GM21390 (cell line): ENCODE measurements around the gene RPS26.
"Not testable (repeated sequence)": the region's sequence is repeated elsewhere in the genome, so short reads cannot be mapped to it uniquely, and the experiment has no call there.

Experiments
- ATAC-seq: cut with Tn5 transposase; IDR thresholded peaks from one replicate; pipeline ENCODE4 v1.9.1; 2021; ENCODE audit not compliant: unreplicated experiment

RPS26 gene

GRCh38 chr12:56020423-56021184, 21.1 kb upstream of the RPS26 start, which contains the start of gene IKZF4:
TSS of gene IKZF4 (plus strand) at chr12:56021043. CDS start at chr12:56021494, 451 bp downstream.
- ATAC-seq, result no peak

DNA sequence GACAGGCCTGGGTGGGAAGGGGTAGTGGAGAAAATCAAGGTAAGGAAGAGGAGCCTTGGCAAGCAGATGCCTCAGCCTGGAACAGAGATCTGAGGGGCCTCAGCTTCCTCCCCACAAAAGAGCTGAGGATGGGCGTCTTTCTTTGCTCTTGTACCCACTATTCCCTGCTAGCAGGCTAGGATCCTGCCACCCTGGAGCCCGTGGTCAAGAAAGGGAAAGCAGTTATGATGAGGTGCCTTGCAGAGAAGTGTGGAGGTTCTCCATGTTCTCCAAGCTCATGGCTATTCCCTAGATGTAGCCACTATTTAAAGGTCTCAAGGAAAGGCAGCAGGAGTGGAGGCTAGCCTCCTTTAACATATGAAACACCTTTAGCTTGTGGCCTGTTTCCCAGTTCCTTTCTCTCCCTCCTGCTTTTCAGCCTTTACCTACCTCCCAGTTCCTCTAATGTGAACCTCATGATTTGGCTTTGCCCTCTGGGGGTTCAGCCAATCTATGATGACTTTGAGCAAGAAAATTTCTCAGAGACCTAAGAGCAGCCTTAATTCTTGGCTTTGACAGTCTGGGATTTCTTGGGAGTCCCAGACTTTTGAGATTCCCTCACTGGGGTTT, 19.7 kb upstream of the RPS26 start:
- ATAC-seq, result no peak

- no peak for ATAC-seq
Measured at GRCh38 chr12:56028511-56029165, 13.1 kb upstream of the RPS26 start.

DNA sequence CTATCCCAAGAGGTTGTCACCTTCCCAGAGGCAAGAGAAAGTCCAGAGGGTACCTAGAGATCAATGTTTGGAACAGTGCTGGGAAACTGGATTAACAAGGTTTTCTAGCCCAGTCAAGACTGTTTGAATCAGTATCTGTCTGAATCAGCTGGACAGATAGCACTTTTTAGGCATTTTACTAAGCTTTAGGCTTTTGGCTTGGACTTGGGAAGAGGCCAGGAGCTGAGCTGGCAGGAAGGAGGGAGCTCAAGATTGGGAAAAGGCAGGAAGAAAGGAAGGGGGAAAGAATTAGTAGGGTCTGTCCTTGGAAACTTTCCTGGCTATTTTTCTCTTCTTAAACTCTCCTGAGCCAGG, 12.6 kb upstream of the RPS26 start:
- no peak for ATAC-seq

DNA sequence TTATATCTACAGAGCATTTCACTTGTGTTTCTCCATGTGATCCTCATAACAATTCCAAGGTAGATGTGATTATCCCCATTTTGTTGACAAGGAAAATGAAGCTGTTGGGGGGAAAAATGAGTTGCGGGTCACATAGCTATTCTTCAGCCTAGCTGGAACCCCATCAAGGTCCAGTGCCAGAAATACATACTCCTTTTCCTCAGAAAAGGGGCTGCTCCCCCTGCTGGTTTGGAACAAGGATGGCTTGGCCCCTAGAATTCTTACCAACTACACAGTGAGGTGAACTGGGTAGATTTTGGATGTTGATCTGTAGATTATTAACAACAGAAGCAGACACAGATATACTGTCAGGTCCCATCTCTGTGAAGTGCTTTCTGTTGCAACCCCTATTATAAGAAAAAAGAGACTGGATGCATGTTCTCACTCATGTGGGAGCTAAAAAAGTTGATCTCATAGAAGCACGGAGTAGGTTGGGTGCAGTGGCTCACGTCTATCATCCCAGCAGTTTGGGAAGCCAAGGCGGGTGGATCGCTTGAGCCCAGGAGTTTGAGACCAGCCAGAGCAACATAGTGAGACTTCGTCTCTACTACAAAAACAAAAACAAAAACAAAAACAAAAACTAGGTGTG, 11.9 kb upstream of the RPS26 start:
- no peak for ATAC-seq

DNA sequence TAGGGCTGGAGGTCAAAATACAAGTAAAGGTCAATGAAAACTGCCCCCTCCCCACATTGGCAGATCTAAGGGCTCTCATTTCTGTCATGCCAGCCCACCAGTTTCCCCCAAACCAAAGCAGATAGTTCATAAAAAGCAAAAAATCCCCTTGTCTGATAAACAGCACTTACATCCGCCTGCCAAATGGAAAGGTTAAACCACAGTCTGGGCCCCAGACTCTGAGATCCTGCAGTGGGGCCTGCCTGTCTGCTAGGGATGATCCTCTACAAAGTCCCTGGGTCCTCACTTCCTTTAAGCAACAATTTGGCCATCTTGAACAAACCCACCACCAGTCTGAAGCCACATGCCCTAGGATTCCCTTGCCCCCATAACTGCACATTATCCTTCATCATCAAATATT, 9.7 kb upstream of the RPS26 start:
- no peak for ATAC-seq

DNA sequence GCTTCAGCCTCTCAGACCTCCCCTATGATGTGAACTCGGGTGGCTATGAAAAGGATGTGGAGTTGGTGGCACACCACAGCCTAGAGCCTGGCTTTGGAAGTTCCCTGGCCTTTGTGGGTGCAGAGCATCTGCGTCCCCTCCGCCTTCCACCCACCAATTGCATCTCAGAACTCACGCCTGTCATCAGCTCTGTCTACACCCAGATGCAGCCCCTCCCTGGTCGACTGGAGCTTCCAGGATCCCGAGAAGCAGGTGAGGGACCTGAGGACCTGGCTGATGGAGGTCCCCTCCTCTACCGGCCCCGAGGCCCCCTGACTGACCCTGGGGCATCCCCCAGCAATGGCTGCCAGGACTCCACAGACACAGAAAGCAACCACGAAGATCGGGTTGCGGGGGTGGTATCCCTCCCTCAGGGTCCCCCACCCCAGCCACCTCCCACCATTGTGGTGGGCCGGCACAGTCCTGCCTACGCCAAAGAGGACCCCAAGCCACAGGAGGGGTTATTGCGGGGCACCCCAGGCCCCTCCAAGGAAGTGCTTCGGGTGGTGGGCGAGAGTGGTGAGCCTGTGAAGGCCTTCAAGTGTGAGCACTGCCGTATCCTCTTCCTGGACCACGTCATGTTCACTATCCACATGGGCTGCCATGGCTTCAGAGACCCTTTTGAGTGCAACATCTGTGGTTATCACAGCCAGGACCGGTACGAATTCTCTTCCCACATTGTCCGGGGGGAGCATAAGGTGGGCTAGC, 7.0 kb upstream of the RPS26 start:
- ATAC-seq, result no peak

GRCh38 chr12:56037161-56037560, 4.6 kb upstream of the RPS26 start:
- no peak for ATAC-seq

GRCh38 chr12:56038022-56038655, 3.6 kb upstream of the RPS26 start:
- no peak for ATAC-seq

- ATAC-seq, result no peak
Measured at GRCh38 chr12:56040151-56040550, 1.6 kb upstream of the RPS26 start.

DNA sequence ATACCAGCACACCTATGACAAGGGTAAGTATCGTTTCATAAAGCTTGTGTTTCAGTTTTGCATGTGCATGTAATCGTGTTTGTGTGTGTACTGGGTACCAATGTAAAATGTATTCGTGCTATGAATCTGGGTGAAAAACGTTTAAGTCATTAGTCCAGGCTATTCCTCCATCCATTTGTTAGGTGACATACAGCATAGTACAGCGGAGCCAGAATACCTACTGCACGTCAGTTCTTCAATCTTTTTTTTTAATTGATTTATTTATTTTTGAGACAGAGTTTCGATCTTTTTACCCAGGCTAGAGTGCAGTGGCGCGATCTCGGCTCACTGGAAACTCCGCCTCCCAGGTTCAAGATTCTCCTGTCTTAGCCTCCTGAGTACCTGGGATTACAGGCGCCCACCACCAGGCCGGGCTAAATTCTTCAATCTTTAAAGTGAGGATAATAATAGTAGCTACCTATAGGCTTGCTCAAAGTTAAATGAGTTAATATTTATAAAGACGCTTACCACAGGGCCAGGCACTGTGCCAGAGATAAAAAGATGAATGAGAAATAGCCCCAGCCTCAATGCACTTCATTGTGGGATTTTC, 661 bp upstream of the RPS26 start:
- ATAC-seq, result no peak

DNA sequence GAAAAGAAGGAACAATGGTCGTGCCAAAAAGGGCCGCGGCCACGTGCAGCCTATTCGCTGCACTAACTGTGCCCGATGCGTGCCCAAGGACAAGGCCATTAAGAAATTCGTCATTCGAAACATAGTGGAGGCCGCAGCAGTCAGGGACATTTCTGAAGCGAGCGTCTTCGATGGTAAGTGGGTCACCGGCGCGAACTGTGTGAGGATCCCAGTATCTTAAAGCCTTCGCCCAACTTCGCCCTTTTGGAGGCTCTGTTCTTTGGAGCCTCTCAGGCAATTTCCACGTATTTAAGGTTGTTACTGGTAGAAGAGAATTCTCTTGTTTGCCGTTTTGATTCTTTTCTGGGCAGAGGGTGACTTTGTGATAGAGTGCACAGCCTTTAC, 704 bp downstream of the RPS26 start:
- not testable (repeated sequence) for ATAC-seq

DNA sequence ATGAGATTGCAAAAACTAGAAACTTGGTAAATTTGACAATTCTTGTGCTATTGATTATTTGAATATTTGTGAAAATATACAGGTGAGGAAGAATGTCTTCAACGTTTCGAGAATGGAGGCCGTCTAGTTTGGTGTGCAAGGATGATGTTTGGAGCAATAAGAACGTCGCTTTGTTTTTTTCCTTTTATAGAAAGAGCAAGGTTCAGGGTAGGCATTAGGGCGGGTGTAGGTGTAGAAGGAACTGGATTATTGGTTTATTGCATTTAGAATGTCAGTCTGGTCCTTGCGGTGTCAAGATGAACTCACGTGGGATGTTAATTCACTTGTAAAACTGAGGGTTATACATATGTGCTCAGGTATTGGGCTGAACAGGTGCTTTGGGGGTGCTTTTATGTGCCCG, 1.1 kb downstream of the RPS26 start:
- no peak for ATAC-seq

DNA sequence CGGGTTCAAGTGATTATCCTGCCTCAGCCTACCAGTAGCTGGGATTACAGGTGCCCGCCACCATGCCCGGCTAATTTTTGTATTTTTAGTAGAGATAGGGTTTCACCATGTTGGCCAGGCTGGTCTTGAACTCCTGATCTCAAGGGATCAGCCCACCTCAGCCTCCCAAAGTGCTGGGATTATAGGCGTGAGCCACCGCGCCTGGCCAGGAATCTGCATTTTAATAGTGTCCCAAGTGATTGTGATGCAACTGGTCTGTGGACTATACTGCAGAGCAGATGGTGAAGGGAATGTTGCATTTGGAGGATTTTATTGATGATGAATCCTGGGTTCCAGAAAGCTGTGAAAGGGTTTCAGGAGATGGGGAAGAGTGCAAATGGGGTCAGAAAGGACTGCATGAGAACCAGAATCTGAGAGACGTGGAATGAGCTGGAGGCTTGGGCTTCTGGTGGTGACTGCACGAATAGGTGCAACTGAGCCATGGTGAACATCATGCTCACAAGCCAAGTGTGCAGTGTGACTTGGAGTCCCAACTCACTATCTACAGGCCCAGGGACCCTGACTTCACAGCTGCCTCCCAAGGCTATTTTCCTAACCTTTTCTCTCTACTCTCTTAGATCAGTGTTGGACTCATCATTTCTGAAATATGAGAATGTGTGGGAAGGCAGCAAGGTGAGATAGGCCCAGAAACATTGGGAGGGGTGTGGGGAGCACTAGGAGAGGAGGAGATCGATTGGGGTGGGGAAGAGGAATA, 4.5 kb downstream of the RPS26 start:
- ATAC-seq, result no peak

DNA sequence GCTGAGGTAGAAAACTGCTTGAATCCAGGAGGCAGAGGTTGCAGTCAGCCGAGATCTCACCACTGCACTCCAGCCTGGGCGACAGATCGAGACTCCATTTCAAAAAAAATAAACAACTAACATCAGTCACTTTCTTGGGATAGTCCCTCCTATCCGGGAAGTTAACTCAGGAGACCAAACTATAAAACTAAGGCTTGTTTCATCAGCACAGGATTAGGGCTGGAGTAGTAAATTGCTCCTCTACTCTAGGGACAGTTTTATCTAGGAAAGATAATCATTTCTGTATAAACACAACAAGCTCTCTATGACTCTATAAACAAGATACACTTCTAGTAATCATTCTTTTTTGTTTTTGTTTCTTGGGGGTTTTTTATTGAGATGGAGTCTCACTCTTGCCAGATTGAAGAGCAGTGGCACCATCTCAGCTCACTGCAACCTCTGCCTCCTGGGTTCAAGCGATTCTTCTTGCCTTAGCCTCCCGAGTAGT, 11.7 kb downstream of the RPS26 start:
- ATAC-seq, result no peak

DNA sequence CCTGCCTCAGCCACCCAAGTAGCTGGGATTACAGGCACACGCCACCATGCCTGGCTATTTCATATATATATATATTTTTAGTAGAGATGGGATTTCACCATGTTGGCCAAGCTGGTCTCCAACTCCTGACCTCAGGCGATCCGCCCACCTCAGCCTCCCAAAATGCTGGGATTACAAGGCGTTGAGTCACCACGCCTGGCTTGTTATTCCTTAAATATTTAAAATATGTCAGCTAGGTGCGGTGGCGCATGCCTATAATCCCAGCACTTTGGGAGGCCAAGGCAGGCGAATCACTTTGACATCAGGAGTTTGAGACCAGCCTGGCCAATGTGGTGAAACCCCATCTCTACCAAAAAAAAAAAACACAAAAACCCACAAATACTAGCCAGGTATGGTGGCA, 18.2 kb downstream of the RPS26 start:
- not testable (repeated sequence) for ATAC-seq

DNA sequence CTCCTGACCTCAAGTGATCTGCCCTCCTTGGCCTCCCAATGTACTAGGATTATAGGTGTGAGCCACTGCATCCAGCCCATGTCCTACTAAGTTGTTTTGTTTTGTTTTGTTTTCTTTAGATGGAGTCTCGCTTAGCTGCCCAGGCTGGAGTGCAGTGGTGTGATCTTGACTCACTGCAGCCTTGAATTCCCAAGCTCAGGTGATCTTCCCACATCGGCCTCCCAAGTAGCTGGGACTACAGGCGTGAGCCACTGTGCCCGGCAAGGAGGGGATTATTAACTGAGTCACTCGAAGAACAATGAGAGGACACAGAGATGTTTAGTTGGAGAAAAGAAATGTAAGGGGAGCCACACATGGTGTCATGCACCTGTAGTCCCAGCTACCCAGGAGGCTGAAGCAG, 20.3 kb downstream of the RPS26 start:
- no peak for ATAC-seq

- ATAC-seq, result no peak
Measured at GRCh38 chr12:56062996-56063395, 21.3 kb downstream of the RPS26 start.

DNA sequence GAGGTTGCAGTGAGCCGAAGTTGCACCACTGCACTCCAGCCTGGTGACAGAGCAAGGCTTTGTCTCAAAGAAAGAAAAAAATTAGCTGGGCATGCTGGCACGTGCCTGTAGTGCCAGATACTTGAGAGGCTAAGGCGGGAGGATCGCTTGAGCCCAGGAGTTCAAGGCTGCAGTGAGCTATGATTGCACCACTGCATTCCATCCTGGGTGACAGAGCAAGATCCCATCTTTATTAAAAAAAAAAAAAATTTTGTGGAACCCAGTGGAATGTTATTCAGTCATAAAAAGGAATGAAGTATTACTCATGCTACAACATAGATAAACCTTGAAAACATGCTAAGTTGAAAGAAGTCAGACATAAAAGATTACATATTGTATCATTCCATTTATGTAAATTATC, 29.9 kb downstream of the RPS26 start:
- no peak for ATAC-seq
